T-helper 2 cell treated with Interferon-gamma antibody and Interleukin-4, amounts not matched to agents 100 ng/mL and 5 ng/mL, for 36 hours (primary cell): Measurements from ENCODE around the gene MRPS27. TPM values are rescaled to one million over a fixed set of nuclear protein-coding genes. Genes with fewer than 3 reads are reported as not detected.

ENCODE experiments used
- intact Hi-C: fragments of 100-400 bp; cut with micrococcal nuclease; formaldehyde crosslinking; loops from one replicate; pipeline ENCODE4 v1.15.1; 2023
- total RNA-seq: library from RNA; stranded (reverse); gene quantifications from 2 replicates; pipeline ENCODE4 v1.2.3, GENCODE V29; 2022

Gene MRPS27
- total RNA-seq, 1 donor from 2014 or later: 58.4 TPM

DNA sequence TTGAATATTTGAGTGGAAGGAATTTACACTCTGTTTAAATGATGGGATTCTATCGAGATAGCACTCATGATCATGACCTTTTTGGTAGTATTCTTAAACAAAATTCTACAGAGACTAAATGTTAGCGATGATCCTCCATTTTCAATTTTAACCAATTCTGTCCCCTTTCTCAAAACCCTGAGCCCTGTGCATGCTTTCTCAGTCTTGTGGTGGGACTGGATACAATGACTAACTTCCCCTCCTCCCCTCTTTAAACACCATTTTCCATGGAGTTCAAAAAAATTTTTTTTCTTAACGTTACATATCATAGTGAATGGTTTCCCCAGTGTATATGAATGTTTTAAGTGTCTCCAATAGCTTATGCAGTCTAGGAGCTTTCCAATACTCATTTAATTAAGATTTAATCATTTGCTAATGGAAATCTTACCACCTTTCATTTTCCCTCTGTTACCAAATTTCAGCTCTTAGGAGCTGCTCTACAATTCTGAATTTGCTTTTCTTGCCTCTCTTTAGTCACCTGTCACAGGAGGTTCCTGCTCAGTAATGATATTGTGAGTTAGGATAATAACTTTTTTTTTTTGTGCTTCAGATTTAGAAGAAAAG lies 111.6 kb downstream of the MRPS27 start:
- intact Hi-C loops: no loop called here

DNA sequence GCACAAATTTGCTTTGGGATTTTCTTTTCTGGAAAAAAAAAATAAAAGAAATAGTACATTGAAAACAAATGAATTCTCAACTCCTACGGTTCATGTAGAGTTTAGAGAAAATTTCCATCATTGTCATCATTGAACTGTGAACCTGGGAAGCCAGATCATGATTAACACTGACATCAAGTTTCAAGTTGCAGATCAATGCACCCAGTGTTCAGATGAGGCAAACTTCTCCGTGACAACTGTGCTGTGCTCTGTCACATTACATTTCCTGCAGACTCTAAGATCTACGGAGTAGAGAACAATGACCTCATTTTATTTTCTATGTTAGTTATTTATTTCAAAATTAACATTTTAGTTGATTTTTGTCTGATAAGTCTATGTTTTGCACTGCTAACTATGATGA lies 113.0 kb downstream of the MRPS27 start:
- intact Hi-C loops: no loop called here

- intact Hi-C loops: no loop called here
Measured at GRCh38 chr5:72206160-72206559, 113.9 kb downstream of the MRPS27 start.

DNA sequence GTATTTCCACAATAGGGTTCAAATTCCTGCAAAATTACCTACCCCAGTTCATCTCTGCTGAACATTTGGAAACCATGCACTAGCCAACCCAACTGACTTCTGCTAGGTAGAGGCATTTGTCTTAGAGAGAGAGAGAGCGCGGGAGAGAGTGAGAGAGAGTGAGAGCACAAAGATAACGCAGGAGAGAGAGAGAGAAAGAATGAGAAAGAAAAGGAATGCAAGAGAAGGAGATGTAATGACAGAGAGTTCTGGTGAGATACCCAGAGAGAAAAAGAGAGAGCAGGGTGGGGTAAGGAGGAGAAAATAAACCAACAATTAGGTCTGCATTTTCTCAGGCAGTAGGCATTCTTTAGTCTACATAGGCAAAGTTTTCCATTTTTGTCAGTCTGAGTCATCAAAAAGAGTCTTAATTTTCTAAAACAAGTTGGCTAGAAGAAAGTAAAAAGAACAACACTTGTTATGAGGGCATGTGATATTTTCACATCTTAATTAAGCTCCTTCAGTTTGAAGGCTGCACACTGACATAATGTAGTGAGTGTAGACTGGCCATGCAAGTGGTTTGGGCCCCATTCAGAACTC lies 114.5 kb downstream of the MRPS27 start:
- intact Hi-C loops: no loop called here

GRCh38 chr5:72204946-72205345 lies 115.1 kb downstream of the MRPS27 start:
- intact Hi-C loops: no loop called here

DNA sequence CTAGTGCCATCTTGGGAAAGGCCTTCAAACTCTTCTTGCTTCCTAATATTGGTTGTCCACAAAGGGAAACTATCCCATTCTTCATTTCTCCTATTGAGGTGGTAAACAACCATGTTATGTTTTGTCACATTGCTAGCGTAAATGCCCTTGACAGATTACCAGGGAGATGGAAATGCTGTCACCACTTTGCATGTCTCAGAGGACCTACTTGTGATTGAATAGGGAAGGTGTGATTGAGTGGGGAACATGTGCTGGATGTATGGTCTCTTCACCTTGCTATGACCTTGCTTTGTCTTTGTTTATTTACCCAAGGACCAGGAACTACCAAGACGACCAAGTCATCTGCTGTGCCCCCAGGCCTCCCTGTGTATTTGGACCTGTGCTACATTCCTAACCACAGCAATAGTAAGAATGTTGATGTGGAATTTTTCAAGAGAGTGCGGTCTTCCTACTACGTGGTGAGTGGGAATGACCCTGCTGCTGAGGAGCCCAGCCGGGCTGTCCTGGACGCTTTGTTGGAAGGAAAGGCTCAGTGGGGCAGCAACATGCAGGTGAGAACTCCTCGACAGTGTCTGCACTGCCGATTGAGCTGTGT lies 116.7 kb downstream of the MRPS27 start:
- intact Hi-C loops: no loop called here

- intact Hi-C loops: no loop called here
Measured at GRCh38 chr5:72202331-72202825, 117.7 kb downstream of the MRPS27 start.

GRCh38 chr5:72199681-72200080 lies 120.4 kb downstream of the MRPS27 start:
- intact Hi-C loops: no loop called here

DNA sequence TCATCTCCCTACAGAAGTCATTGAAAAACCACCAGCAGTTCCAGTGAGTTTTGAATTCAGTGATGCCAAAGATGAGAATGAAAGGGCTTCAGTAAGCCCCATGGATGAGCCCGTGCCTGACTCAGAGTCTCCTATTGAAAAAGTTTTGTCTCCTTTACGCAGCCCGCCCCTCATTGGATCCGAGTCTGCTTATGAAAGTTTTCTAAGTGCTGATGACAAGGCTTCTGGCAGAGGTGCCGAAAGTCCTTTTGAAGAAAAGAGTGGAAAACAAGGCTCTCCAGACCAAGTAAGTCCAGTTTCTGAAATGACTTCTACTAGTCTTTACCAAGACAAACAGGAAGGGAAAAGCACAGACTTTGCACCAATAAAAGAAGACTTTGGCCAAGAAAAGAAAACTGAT lies 122.6 kb downstream of the MRPS27 start:
- intact Hi-C loops: no loop called here

- intact Hi-C loops: no loop called here
Measured at GRCh38 chr5:72195581-72195980, 124.5 kb downstream of the MRPS27 start.

GRCh38 chr5:72194846-72195245 lies 125.2 kb downstream of the MRPS27 start:
- intact Hi-C loops: no loop called here

DNA sequence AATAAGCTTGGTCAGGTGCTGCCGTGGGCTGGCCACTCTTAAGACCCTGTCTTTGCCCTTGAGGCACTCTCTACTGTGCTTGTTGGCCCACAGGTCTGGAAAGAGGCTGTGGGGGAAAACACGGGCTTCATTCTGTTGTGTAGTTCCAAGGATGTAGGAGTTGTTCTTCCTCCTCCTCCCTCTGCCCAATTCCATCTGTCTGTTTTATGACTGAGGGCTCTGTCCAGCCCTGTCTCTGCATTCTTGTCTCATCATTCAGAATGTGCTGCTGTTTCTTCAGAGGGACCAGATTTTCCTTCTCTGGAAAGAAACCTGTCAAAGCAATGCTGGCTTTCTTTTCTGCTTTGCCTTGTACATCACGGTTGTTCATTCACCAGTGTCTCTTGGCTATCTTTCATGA lies 128.6 kb downstream of the MRPS27 start:
- intact Hi-C loops: no loop called here

GRCh38 chr5:72189146-72189545 lies 130.9 kb downstream of the MRPS27 start:
- intact Hi-C loops: no loop called here

DNA sequence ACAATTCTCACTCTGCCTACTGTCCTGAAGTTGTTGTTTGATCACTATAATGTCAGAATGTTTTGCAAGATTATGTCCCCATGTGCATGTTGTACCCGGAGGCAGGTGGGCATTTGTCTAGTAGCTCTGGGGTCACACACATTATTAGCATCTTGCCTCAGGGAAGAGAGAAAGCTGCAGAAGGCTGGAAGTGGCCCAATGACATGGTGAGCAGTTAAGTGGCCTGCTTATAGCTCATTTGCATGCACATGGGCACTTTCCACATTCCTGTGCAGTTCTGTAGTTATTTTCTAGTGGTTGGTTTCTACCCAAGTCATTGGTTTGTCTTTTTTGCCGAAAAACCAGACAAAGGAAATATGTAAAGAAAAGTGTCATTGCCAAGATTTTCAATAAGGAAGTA lies 131.9 kb downstream of the MRPS27 start:
- intact Hi-C loops: no loop called here

DNA sequence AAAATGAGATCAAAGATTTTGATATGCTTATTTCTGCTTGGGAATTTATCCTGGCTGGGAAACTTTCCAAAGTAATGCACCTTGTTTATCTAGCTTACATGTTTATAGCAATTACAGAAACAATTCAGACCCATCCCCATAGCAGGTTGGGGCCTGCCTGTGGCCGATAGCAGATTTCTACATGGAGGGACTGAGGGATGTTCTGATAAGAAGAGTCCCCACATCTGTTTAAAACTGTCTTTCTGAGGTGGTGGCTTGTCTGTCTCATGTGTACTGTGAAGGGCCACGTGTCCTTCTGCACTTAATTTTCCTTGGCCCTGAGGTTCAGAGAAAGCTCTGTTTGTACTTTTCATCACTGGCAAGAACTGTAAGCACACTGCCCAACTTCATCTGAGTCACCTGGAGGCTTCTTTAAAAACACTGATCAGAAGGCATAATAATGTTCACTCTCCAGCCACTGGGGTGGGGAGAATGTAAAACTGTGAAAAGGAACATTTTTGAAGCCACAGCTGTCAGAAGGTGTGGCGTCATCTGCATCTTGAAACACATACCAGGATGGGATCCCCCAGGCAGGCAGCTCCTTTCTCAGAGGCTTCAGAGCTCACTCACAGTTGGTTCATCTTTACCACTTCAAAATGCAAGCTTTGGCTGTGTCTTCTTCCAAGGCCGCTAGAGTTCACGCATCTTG lies 132.5 kb downstream of the MRPS27 start:
- intact Hi-C loops: no loop called here

DNA sequence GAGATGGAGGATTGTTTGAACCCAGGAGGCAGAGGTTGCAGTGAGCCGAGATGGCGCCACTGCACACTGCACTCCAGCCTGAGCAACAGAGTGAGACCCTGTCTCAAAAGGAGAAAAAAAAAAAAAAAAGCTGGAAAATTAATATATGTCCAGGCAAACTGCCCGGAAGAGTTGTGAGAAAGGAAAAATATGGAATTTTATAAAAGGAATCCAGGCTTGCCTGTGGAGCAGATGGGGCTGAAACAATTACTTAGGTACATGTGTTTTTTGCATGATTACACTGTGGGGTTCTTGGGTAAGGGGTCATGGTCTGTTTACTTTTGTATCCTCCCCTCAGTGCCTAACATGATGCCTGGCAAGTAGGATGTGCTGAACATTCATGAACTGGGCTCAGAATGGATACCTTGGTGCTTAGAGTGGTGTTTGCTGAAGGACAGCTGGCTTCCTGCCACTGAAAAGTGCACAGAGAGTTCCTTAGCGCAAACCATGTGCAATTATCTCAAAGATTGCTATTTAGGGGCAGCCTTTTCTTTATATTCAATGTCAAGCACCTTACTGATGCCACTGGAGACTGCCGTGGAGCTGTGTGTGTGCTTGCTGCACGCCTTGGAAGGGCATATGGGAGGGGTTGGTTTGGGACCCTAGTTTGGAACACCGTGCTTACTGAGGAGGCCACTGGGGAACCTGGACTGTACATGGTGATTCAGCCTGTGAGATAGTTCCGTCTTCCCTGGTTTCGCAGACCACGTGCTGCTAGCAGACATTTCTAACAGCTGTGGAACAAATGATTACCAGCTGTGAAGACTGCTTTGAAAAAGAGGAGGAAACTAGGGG lies 134.3 kb downstream of the MRPS27 start:
- intact Hi-C loops: no loop called here

- intact Hi-C loops: no loop called here
Measured at GRCh38 chr5:72184408-72184807, 135.6 kb downstream of the MRPS27 start.

GRCh38 chr5:72183101-72183520 lies 136.9 kb downstream of the MRPS27 start:
- intact Hi-C loops: no loop called here

DNA sequence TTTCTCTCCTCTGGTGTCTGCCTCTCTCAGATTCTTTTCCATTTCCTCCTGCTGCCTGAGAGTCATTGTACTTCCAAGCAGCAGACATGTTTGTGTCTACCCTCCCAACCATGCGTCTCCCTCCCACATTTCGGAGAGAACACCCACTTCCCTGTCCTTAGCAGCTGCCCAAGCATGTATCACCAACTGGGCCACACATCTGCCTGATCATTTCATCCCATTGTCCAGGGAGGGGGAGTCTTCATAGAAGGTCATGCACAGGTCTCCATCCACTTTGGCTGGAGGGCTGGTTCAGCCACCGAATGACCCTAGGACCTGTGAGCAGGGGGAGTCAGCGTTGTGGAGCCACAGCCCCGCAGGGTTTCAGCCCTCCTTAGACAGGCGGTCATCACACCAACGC lies 137.4 kb downstream of the MRPS27 start:
- intact Hi-C loops: no loop called here

DNA sequence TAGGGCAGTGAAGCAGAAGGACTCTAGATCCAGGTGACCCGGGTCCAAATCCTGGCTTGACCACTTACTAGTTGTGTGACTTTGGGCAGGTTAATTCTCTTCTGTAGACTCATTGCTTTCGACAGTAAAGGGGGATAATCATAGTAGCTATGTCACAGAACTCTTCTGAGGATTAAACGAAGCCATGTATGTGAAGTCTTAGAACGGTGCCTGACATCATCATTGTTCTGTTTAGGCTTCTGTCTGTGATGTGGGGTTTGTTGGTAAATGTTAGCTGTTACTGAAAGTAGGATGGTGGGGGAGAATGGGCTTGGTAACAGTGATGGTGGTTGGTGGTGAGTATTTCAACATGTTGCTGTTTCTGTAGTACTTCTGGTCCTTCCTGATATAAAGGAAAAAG lies 139.1 kb downstream of the MRPS27 start:
- intact Hi-C loops: no loop called here

DNA sequence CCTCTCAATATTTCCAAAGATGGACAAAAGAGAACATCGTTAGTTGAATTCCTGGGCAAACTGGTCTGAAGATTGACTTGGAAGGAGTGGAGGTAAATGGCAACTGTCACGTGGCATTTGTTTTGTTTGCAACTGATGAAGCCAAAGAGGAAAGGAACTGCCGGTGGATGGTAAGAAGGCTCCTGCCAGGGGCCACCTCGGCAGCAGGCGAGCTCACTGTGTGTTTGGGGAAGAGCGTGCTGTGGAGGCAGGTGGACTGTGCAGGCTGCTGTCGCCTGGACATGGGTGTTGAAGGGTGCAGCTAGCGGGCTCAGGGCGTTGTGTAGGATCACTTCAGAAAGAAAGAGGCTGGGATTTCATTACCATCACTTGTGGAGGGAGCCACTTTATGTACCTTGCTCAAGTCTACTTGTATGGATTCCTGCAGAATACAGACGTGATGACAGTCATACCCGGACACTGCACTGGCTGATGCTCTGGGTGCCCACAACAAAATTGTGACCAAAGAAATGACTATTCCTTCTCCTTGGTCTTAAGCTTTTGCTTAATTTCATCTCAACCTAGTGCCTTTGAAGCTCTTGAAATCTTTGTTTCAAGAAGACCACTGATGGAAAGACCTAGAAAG lies 140.1 kb downstream of the MRPS27 start:
- intact Hi-C loops: no loop called here
